ENCODE measurements around the gene ELOVL7. TPM values are rescaled to one million over a fixed set of nuclear protein-coding genes. Genes with fewer than 3 reads are reported as not detected.
A peak's percentile ranks its signal among the peaks of the same experiment; 100 is the strongest.

The ELOVL7 gene
- 0.98 TPM for total RNA-seq (2013)
- polyA plus RNA-seq (under 1 TPM; 0.21 to 0.36 (median 0.33) TPM), polyA minus RNA-seq (0.14 and 0.24 TPM in 2 replicates), total RNA-seq (1.0 to 197 (median 5.3) reads per million in 11 experiments)

DNA sequence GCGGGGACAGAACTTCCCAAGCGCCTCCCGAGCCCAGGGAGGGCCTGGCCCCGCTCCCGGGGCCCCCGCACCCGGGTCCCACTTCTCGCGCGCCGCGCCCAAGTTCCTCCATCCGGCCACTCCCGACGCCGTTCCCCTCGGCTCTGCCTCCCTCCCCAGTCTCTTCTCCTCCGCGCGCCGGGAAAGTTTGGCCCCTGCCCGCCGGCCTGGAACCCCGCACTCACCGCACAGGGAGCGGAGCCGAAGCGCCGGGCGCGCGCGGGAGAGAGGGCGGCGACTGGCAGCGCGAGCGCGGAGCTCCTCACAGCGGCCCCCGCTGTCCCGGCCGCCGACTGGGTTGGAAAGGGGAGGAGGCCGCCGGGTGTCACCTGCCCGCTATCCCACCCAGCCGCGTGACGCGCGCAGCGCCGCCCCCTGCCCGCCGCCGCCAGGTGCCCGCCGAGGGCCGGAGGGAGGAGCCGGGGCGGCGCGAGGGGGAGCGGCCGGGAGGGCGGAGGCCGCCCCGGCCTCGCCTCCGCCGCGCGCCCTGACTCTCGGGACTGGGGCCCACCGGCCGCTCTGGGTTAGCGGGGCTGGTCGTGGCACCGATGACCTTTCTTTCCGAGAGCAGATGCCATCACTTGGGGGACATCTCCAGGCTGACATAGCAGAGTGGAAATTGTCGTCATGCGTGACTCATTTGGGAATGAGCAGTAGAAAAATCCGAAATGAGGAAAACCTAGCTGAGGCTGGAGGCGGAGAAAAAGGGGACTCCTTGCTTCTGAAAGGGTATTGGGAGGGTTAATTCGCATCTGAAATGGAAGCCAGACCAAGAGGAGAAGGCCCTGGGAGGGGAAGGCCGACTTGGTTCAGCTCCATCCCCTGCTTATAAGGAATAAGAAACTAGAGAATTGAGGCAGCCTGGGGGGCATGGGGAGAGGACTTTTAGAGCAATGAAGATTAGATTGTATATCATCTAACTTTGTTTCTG lies at the start of gene ELOVL7:
Gene ELOVL7, minus strand, starts transcription at position 334 of the 970 bp plus-strand sequence. CDS start 56,872 bp downstream, outside the sequence.
- DNase-seq: peak in 1 of 3 donors; percentile 73
- peak within 1 kb of the TSS in 3 of 7 donors; percentile 26 to 48 (median 30) for H3K27ac Mint-ChIP-seq
- WGBS (ENCODE audit: insufficient coverage): under 1% methylated on average over 84 of the region's 87 CpGs
- H3K79me2 ChIP-seq (ENCODE audit: insufficient read depth, low read length): no peaks in the 10 kb centered on the region
- TF ChIP-seq, protein P1, sequence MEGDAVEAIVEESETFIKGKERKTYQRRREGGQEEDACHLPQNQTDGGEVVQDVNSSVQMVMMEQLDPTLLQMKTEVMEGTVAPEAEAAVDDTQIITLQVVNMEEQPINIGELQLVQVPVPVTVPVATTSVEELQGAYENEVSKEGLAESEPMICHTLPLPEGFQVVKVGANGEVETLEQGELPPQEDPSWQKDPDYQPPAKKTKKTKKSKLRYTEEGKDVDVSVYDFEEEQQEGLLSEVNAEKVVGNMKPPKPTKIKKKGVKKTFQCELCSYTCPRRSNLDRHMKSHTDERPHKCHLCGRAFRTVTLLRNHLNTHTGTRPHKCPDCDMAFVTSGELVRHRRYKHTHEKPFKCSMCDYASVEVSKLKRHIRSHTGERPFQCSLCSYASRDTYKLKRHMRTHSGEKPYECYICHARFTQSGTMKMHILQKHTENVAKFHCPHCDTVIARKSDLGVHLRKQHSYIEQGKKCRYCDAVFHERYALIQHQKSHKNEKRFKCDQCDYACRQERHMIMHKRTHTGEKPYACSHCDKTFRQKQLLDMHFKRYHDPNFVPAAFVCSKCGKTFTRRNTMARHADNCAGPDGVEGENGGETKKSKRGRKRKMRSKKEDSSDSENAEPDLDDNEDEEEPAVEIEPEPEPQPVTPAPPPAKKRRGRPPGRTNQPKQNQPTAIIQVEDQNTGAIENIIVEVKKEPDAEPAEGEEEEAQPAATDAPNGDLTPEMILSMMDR (IDR thresholded peaks at IDR 0.05): no peak
- peaks cover 9 to 14% of the 10 kb centered on the region in 2 donors for H3K4me1 ChIP-seq (ENCODE audit: control insufficient read depth in 1 of 2, insufficient read depth in 2 of 2, low read length in 2 of 2)
- H3K27me3 Mint-ChIP-seq (ENCODE audit: low read depth in 3 of 3): peaks cover 47 to 63% (median 53%) of the 10 kb centered on the region in 3 donors
- peak within 1 kb of the TSS; percentile 32 for H3K9ac ChIP-seq (ENCODE audit: insufficient read depth, low read length, poor library complexity, severe bottlenecking)
- peaks cover 0 to 20% of the 10 kb centered on the region in 2 donors for H3K9me3 ChIP-seq (replicated peaks in 1 of 2; ENCODE audit: control insufficient read depth in 1 of 2, insufficient read depth in 1 of 2, low read length in 2 of 2)
- H3K4me1 Mint-ChIP-seq: peaks cover 13% of the 10 kb centered on the region
- H3K36me3 ChIP-seq (replicated peaks in 1 of 2; ENCODE audit: control insufficient read depth in 1 of 2, insufficient read depth in 2 of 2, low read length in 2 of 2): no peaks in the 10 kb centered on the region
- H3K27me3 ChIP-seq (ENCODE audit: control insufficient read depth in 2 of 2, insufficient read depth in 2 of 2, low read length in 2 of 2): peaks cover 38 to 58% of the 10 kb centered on the region in 2 donors
- H2AFZ ChIP-seq (ENCODE audit: insufficient read depth, low read depth, low read length, poor library complexity, severe bottlenecking): peak within 1 kb of the TSS; percentile 64
- peak within 1 kb of the TSS; percentile 12 to 73 (median 53) for H3K4me3 ChIP-seq (replicated peaks in 1 of 3; ENCODE audit: low read depth in 2 of 3, low read length in 3 of 3)
- H3K27ac ChIP-seq (ENCODE audit: low read depth in 1 of 2, low read length in 2 of 2): no peak within 1 kb of the TSS
- peak within 1 kb of the TSS; percentile 91 for H3K4me2 ChIP-seq (replicated peaks; ENCODE audit: extremely low read depth, low read length, poor library complexity, severe bottlenecking)
- H4K20me1 ChIP-seq (ENCODE audit: insufficient read depth, low read length): no peaks in the 10 kb centered on the region
- H3K36me3 Mint-ChIP-seq: peaks cover 5 to 6% of the 10 kb centered on the region in 2 donors
- peaks cover 0 to 9% (median 4%) of the 10 kb centered on the region in 7 donors for H3K9me3 Mint-ChIP-seq
- intact Hi-C loops (cut with micrococcal nuclease): no loop called here
- peak within 1 kb of the TSS; percentile 81 to 95 for H3K4me3 Mint-ChIP-seq

GRCh38 chr5:60893521-60893920 lies 49.5 kb upstream of the ELOVL7 start:
- Histone ChIP-seq H3K27me3 (ENCODE audit: control insufficient read depth in 2 of 2, insufficient read depth in 2 of 2, low read length in 2 of 2) (no peaks in the 10 kb centered on the region), H3K4me3 (replicated peaks in 1 of 3; ENCODE audit: low read depth in 2 of 3, low read length in 3 of 3) (no peak overlapping the region), H3K79me2 (ENCODE audit: insufficient read depth, low read length) (no peaks in the 10 kb centered on the region), H3K36me3 (replicated peaks in 1 of 2; ENCODE audit: control insufficient read depth in 1 of 2, insufficient read depth in 2 of 2, low read length in 2 of 2) (peaks cover 35 to 52% of the 10 kb centered on the region in 2 donors), H3K9ac (ENCODE audit: insufficient read depth, low read length, poor library complexity, severe bottlenecking) (no peak overlapping the region), H3K27ac (ENCODE audit: low read depth in 1 of 2, low read length in 2 of 2) (no peak overlapping the region), H2AFZ (ENCODE audit: insufficient read depth, low read depth, low read length, poor library complexity, severe bottlenecking) (no peak overlapping the region), H3K4me1 (ENCODE audit: control insufficient read depth in 1 of 2, insufficient read depth in 2 of 2, low read length in 2 of 2) (no peaks in the 10 kb centered on the region), H4K20me1 (ENCODE audit: insufficient read depth, low read length) (no peaks in the 10 kb centered on the region), H3K9me3 (replicated peaks in 1 of 2; ENCODE audit: control insufficient read depth in 1 of 2, insufficient read depth in 1 of 2, low read length in 2 of 2) (no peaks in the 10 kb centered on the region), H3K4me2 (replicated peaks; ENCODE audit: extremely low read depth, low read length, poor library complexity, severe bottlenecking) (no peak overlapping the region)
- no peak overlapping the region for H3K27ac Mint-ChIP-seq
- no peak for DNase-seq
- TF ChIP-seq, protein P1 (IDR thresholded peaks at IDR 0.05): no peak
- WGBS (ENCODE audit: insufficient coverage): 100% methylated on average over 5 of the region's 13 CpGs
- intact Hi-C loops (cut with micrococcal nuclease): loop anchor here in 1 of 2 donors (10.0 kb wide), 1 partner anchor 1019 kb away; no protein-coding TSS in a partner anchor
- H3K27me3 Mint-ChIP-seq (ENCODE audit: low read depth in 3 of 3): peaks cover 0 to 2% (median 0%) of the 10 kb centered on the region in 3 donors
- H3K4me1 Mint-ChIP-seq: no peaks in the 10 kb centered on the region
- no peak overlapping the region for H3K4me3 Mint-ChIP-seq
- peaks cover 37 to 53% of the 10 kb centered on the region in 2 donors for H3K36me3 Mint-ChIP-seq
- H3K9me3 Mint-ChIP-seq: peaks cover 0 to 9% (median 2%) of the 10 kb centered on the region in 7 donors
